ENCODE measurements around the gene SRSF3.

DNA sequence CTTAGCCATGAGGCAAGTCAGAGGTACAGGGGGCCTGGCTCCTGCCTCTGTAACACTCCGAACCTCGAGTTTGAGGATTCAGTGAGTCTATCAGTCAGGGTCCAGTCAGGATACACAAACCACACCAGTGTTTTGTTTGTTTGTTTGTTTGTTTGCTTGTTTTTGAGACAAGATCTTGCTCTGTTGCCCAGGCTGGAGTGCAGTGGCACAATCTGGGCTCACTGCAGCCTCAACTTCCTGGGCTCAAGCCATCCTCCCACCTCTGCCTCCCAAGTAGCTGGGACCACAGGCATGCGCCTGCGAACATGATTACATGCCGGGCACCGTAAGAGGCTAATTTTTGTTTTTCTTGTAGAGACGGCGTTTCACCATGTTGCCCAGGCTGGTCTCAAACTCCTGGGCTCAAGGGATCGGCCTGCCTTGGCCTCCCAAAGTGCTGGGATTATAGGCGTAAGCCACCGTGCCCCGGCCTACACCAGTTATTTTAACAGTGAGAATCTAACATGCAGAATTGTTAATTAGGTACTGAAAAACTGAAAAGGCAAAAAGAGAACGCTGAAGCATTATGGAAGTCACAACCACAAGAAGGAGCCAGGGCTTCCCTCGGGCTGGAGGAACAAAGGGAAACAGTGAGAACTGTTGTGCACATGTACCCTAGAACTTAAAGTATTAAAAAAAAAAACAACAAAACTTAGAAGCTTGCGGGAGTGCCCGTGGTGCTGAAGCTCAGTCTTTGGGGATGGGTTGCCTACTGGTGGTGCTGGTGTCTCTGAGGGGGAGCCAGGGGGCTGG, 40.4 kb downstream of the SRSF3 start:
- TF ChIP-seq, protein P1, sequence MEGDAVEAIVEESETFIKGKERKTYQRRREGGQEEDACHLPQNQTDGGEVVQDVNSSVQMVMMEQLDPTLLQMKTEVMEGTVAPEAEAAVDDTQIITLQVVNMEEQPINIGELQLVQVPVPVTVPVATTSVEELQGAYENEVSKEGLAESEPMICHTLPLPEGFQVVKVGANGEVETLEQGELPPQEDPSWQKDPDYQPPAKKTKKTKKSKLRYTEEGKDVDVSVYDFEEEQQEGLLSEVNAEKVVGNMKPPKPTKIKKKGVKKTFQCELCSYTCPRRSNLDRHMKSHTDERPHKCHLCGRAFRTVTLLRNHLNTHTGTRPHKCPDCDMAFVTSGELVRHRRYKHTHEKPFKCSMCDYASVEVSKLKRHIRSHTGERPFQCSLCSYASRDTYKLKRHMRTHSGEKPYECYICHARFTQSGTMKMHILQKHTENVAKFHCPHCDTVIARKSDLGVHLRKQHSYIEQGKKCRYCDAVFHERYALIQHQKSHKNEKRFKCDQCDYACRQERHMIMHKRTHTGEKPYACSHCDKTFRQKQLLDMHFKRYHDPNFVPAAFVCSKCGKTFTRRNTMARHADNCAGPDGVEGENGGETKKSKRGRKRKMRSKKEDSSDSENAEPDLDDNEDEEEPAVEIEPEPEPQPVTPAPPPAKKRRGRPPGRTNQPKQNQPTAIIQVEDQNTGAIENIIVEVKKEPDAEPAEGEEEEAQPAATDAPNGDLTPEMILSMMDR (IDR thresholded peaks at IDR 0.05) = no peak
- no peak for TF ChIP-seq EZH2 (IDR thresholded peaks at IDR 0.05)

Measured in neural progenitor cell (in vitro differentiated cells).